Uterus (tissue), 4 donors: ENCODE data around the gene DEPDC5. TPM values are rescaled to one million over a fixed set of nuclear protein-coding genes. Genes with fewer than 3 reads are reported as not detected.

ENCODE experiments used
- DNase-seq, 2 donors: peaks; one replicate each; pipeline ENCODE4 v3.0.0-alpha.2; 2019 to 2020
- H3K27ac ChIP-seq, 2 donors: fragments of 200-600 bp; sonication (generic); 1 replicate in 1 of 2; 2 replicates in 1 of 2; pipeline ENCODE4 v1.5.1; 2016 to 2018
- H3K27me3 ChIP-seq, 2 donors: fragments of 200-600 bp; sonication (generic); one replicate each; pipeline ENCODE4 v1.5.1; 2018 to 2019; ENCODE audit warnings: control low read depth in 1 of 2
- H3K36me3 ChIP-seq, 2 donors: fragments of 200-600 bp; sonication (generic); one replicate each; pipeline ENCODE4 v1.5.1; 2019; ENCODE audit warnings: control low read depth in 1 of 2
- H3K4me1 ChIP-seq, 2 donors: fragments of 200-600 bp; sonication (generic); one replicate each; pipeline ENCODE4 v1.5.1; 2018 to 2019; ENCODE audit warnings: control low read depth in 1 of 2
- H3K4me3 ChIP-seq, 2 donors: fragments of 200-600 bp; sonication (generic); 1 replicate in 1 of 2; 2 replicates in 1 of 2; pipeline ENCODE4 v1.5.1; 2018 to 2019; ENCODE audit warnings: mild to moderate bottlenecking in 1 of 2
- H3K9me3 ChIP-seq, 2 donors: fragments of 200-600 bp; sonication (generic); one replicate each; pipeline ENCODE4 v1.5.1; 2019; ENCODE audit warnings: control low read depth in 1 of 2
- CTCF ChIP-seq, 4 experiments: fragments of 200-600 bp in 2 of 4; fragments of 450-650 bp in 2 of 4; sonication (generic) in 2 of 4; IDR thresholded peaks; one replicate each; pipeline ENCODE4 v1.5.1; 2016 to 2019; ENCODE audit warnings: antibody characterized with exemption in 4 of 4, mild to moderate bottlenecking in 2 of 4, moderate library complexity in 1 of 4
- POLR2A ChIP-seq, 2 donors: fragments of 450-650 bp; IDR thresholded peaks; one replicate each; pipeline ENCODE4 v1.6.1; 2016; ENCODE audit warnings: antibody characterized with exemption in 2 of 2, mild to moderate bottlenecking in 1 of 2, moderate library complexity in 1 of 2
- intact Hi-C: fragments of 100-400 bp; cut with DNase I; formaldehyde crosslinking; loops from one replicate; pipeline ENCODE4 v1.15.1; 2023; ENCODE audit warnings: low total_unique reads
- total RNA-seq, 4 donors: library from RNA; depleted of rRNA in 3 of 4; stranded (reverse); fragments of >200 nt in 3 of 4; gene quantifications; one replicate each; pipeline versions ENCODE4 v1.1.0 to v1.2.4, GENCODE V29; 2014 to 2023
- donor health status: DM: yes; HTN: yes; CAD: no.

DEPDC5 gene
- total RNA-seq, 4 donors from 2014 or later, result 9.1 to 180 (median 37.2) TPM

- no peaks in the 10 kb centered on the region for H3K9me3 ChIP-seq
- no peaks in the 10 kb centered on the region for H3K27me3 ChIP-seq
- intact Hi-C loops, result no loop called here
- H3K27ac ChIP-seq, result no peak overlapping the region
- H3K4me1 ChIP-seq, result no peaks in the 10 kb centered on the region
- H3K36me3 ChIP-seq, result no peaks in the 10 kb centered on the region
- H3K4me3 ChIP-seq, result no peak overlapping the region
- TF ChIP-seq POLR2A (IDR thresholded peaks at IDR 0.05) (no peak), CTCF (IDR thresholded peaks at IDR 0.05) (no peak)
- no peak for DNase-seq
Measured at GRCh38 chr22:31723723-31724122, 30.1 kb upstream of the DEPDC5 start.

GRCh38 chr22:31726692-31727091 is 27.1 kb upstream of the DEPDC5 start:
- Histone ChIP-seq H3K4me3 (no peak overlapping the region), H3K4me1 (no peaks in the 10 kb centered on the region), H3K36me3 (no peaks in the 10 kb centered on the region), H3K9me3 (no peaks in the 10 kb centered on the region), H3K27ac (no peak overlapping the region), H3K27me3 (no peaks in the 10 kb centered on the region)
- TF ChIP-seq POLR2A (IDR thresholded peaks at IDR 0.05) (no peak), CTCF (IDR thresholded peaks at IDR 0.05) (no peak)
- intact Hi-C loops, result no loop called here
- DNase-seq, result no peak

GRCh38 chr22:31728857-31729256 is 25.0 kb upstream of the DEPDC5 start:
- H3K27me3 ChIP-seq, result no peaks in the 10 kb centered on the region
- no peaks in the 10 kb centered on the region for H3K4me1 ChIP-seq
- TF ChIP-seq POLR2A (IDR thresholded peaks at IDR 0.05) (no peak), CTCF (IDR thresholded peaks at IDR 0.05) (no peak)
- no peaks in the 10 kb centered on the region for H3K36me3 ChIP-seq
- H3K4me3 ChIP-seq, result no peak overlapping the region
- intact Hi-C loops, result no loop called here
- H3K27ac ChIP-seq, result no peak overlapping the region
- no peak for DNase-seq
- no peaks in the 10 kb centered on the region for H3K9me3 ChIP-seq

GRCh38 chr22:31730344-31730711 is 23.5 kb upstream of the DEPDC5 start:
- Histone ChIP-seq H3K9me3 (no peaks in the 10 kb centered on the region), H3K27me3 (no peaks in the 10 kb centered on the region), H3K36me3 (no peaks in the 10 kb centered on the region), H3K4me3 (no peak overlapping the region), H3K4me1 (no peaks in the 10 kb centered on the region), H3K27ac (no peak overlapping the region)
- TF ChIP-seq POLR2A (IDR thresholded peaks at IDR 0.05) (no peak), CTCF (IDR thresholded peaks at IDR 0.05) (no peak)
- intact Hi-C loops, result no loop called here
- no peak for DNase-seq

- Histone ChIP-seq H3K4me1 (no peaks in the 10 kb centered on the region), H3K9me3 (no peaks in the 10 kb centered on the region), H3K4me3 (no peak overlapping the region), H3K36me3 (no peaks in the 10 kb centered on the region), H3K27ac (no peak overlapping the region), H3K27me3 (no peaks in the 10 kb centered on the region)
- intact Hi-C loops, result no loop called here
- no peak for DNase-seq
- TF ChIP-seq CTCF (IDR thresholded peaks at IDR 0.05), result no peak
- no peak for TF ChIP-seq POLR2A (IDR thresholded peaks at IDR 0.05)
Measured at GRCh38 chr22:31732089-31732829, 21.6 kb upstream of the DEPDC5 start.
